HepG2 (cell line): ENCODE results near the gene DIP2C. TPM values are rescaled to one million over a fixed set of nuclear protein-coding genes. Genes with fewer than 3 reads are reported as not detected.

Source experiments
- ATAC-seq: fragments of 200-7000 bp; cut with Tn5 transposase; 3 replicates; pipeline ENCODE4 v1.9.1; 2020; ENCODE audit warnings: mild to moderate bottlenecking, moderate library complexity
- BruUV-seq: library from RNA; stranded (reverse); fragments of 400-500 nt; replicated peaks from 2 replicates; lab custom pipeline; 2021; lab: Mats Ljungman, UMichigan
- CTCF ChIA-PET: fragments of 300-600 bp; formaldehyde crosslinking; extraction: SDS; loops from one replicate; lab custom pipeline; 2021; ENCODE audit warnings: low total read pairs, inconsistent platforms, low intra/inter-chr PET ratio; lab: Yijun Ruan, JAX
- POLR2A ChIA-PET: fragments of 350-600 bp; sonication (Branson Sonifier 250); formaldehyde crosslinking; loops from one replicate; lab custom pipeline; 2020; ENCODE audit warnings: antibody characterized with exemption, inconsistent platforms; lab: Yijun Ruan, JAX
- DNase-seq: peaks from one replicate; pipeline ENCODE4 v3.0.0-alpha.2; 2015; ENCODE audit warnings: low spot score
- FAIRE-seq: peaks from 3 replicates; lab custom pipeline; 2011; peaks lifted over from hg19 to GRCh38; lab: Jason Lieb, UNC
- H2AFZ ChIP-seq: one replicate; pipeline ENCODE4 v1.6.1; 2011; ENCODE audit warnings: low read length, inconsistent platforms
- H3K27ac ChIP-seq: fragments of 300-600 bp; 3 replicates; pipeline ENCODE4 v1.8.0; 2011; ENCODE audit warnings: mixed run types, mild to moderate bottlenecking, mixed read lengths, low read length, inconsistent platforms; ENCODE audit not compliant: insufficient read depth; ENCODE audit errors: extremely low read length
- H3K27me3 ChIP-seq, 2 experiments: fragments of 200-600 bp in 1 of 2; 2 replicates in 1 of 2; 3 replicates in 1 of 2; pipeline versions ENCODE4 v1.6.0 to v1.8.0; 2011; ENCODE audit warnings: low read length in 2 of 2, mild to moderate bottlenecking in 2 of 2, moderate library complexity in 2 of 2, inconsistent platforms in 1 of 2; ENCODE audit not compliant: insufficient read depth in 2 of 2, control insufficient read depth in 1 of 2
- H3K36me3 ChIP-seq, 2 experiments: fragments of 200-600 bp in 1 of 2; replicated peaks in 1 of 2; 2 replicates in 1 of 2; 3 replicates in 1 of 2; pipeline versions ENCODE4 v1.5.1 to v1.8.0; 2011; ENCODE audit warnings: low read length in 2 of 2, inconsistent platforms in 1 of 2; ENCODE audit not compliant: insufficient read depth in 2 of 2, control insufficient read depth in 1 of 2
- H3K4me1 ChIP-seq: 2 replicates; pipeline ENCODE4 v1.5.1; 2012; ENCODE audit warnings: low read length, inconsistent platforms; ENCODE audit not compliant: insufficient read depth
- H3K4me2 ChIP-seq: 2 replicates; pipeline ENCODE4 v1.6.0; 2011; ENCODE audit warnings: low read depth, low read length, inconsistent platforms
- H3K4me3 ChIP-seq, 3 experiments: fragments of 200-600 bp in 1 of 3; sonication (generic), shearing (Covaris generic) in 1 of 3; replicated peaks in 1 of 3; 2 replicates each; pipeline ENCODE4 v1.5.1; 2011 to 2016; ENCODE audit warnings: low read length in 3 of 3, inconsistent platforms in 2 of 3, low read depth in 2 of 3, mild to moderate bottlenecking in 2 of 3, control low read depth in 1 of 3, mixed read lengths in 1 of 3; ENCODE audit not compliant: insufficient read depth in 1 of 3
- H3K79me2 ChIP-seq: one replicate; pipeline ENCODE4 v1.6.1; 2011; ENCODE audit warnings: low read length, inconsistent platforms; ENCODE audit not compliant: insufficient read depth
- H3K9ac ChIP-seq: 2 replicates; pipeline ENCODE4 v1.6.0; 2011; ENCODE audit warnings: mild to moderate bottlenecking, low read depth, low read length, inconsistent platforms; ENCODE audit not compliant: insufficient read depth
- H3K9me3 ChIP-seq: 2 replicates; pipeline ENCODE4 v1.5.1; 2012; ENCODE audit warnings: mild to moderate bottlenecking, low read length
- H4K20me1 ChIP-seq: 2 replicates; pipeline ENCODE4 v1.6.0; 2011; ENCODE audit warnings: inconsistent platforms, mild to moderate bottlenecking, low read length, moderate library complexity; ENCODE audit not compliant: insufficient read depth
- NFRKB ChIP-seq: fragments of 450-650 bp; IDR thresholded peaks from 2 replicates; pipeline ENCODE4 v1.6.1; 2017
- SALL1 ChIP-seq: sonication (generic); formaldehyde crosslinking; IDR thresholded peaks from 2 replicates; pipeline ENCODE4 v1.8.0; 2022; ENCODE audit warnings: mild to moderate bottlenecking, missing genetic modification reagents
- TEAD3 ChIP-seq: optimal IDR thresholded peaks from 2 replicates; pipeline ENCODE3; 2016; ENCODE audit warnings: borderline replicate concordance
- ZNF773 ChIP-seq: sonication (generic); formaldehyde crosslinking; IDR thresholded peaks from 2 replicates; pipeline ENCODE4 v1.4.0; 2020; ENCODE audit warnings: missing genetic modification reagents, borderline replicate concordance
- WGBS: methylation state at CpG from one replicate; pipeline ENCODE4 v1.1.6; 2017; ENCODE audit warnings: low lambda C conversion rate; 5-methylcytosine and 5-hydroxymethylcytosine counted together
- in situ Hi-C: cut with HindIII; loops from 2 replicates; pipeline ENCODE4 v1.10.0; 2017; ENCODE audit warnings: low pct_unique_long_range_greater_than_20kb; ENCODE audit not compliant: extremely low pct_ligation_motif_present
- intact Hi-C: fragments of 100-400 bp; cut with micrococcal nuclease; formaldehyde crosslinking; loops from one replicate; pipeline ENCODE4 v1.10.0; 2022; ENCODE audit not compliant: unreplicated experiment
- polyA plus RNA-seq, 8 experiments: library from polyadenylated mRNA; depleted of rRNA in 3 of 8; stranded (reverse) in 7 of 8; unstranded in 1 of 8; fragments of >200 nt; fragmentation: Illumina TruSeq in 4 of 8; extraction: Trizol in 4 of 8; gene quantifications; 2 replicates each; pipeline versions ENCODE4 v1.2.1 to v1.2.3, GENCODE V29; 2011 to 2016; ENCODE audit warnings: low read depth in 4 of 8, missing spikeins in 1 of 8, mixed read lengths in 1 of 8; ENCODE audit not compliant: insufficient read depth in 1 of 8
- total RNA-seq, 5 experiments: library from RNA; depleted of rRNA; stranded (reverse); fragments of >200 nt; fragmentation: Illumina TruSeq; extraction: Trizol; gene quantifications; 2 replicates each; pipeline ENCODE4 v1.2.3, GENCODE V29; 2016; ENCODE audit warnings: low read depth in 1 of 5
- TF ChIP-seq, protein P1 (sequence below): sonication (generic); formaldehyde crosslinking; IDR thresholded peaks from 2 replicates; pipeline ENCODE4 v1.4.0; 2020; ENCODE audit warnings: missing genetic modification reagents, borderline replicate concordance
- TF ChIP-seq, protein P2 (sequence below): fragments of 450-650 bp; IDR thresholded peaks from 2 replicates; pipeline ENCODE4 v1.6.1; 2016
- TF ChIP-seq, protein P3 (sequence below): sonication (generic); formaldehyde crosslinking; IDR thresholded peaks from 2 replicates; pipeline ENCODE4 v1.4.0; 2020; ENCODE audit warnings: mild to moderate bottlenecking, missing genetic modification reagents

DIP2C gene
- total and polyA plus RNA-seq, 2 of the 13 experiments (the other 11 are each of a cell fraction or from before 2014, with no cell fraction given), result 2.2 to 2.7 TPM

DNA sequence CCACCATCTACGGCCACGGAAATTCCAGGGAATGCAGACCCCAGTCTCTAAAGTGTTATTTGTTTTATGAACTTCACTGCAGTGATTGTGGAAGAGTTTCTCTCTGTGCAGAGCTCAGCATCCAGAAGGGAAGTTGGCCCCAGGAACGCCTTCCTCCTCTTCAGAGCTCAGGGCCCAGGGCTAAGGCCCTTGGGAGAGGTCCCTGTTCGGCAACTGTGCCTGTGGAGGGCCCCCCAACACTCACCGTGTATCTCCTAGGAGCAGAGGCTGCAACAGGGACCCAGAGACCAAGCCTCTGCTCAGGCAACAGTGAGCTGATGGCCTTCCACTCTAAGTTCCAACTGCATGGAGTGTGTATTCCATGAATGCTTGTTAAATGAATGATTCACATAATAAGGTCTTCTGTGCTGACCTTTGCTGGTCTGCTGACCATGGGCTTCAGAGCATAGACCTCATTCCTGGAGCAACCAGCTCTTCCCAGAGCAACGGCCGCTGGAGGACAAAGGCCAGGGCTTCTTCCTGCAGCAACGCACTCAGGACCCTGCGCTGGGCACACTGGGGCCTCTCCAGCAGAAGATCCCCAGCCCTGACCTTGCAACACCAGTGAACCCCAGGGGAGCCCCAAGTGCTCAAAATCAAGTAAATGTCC, 7.7 kb downstream of the DIP2C start (continued):
- TF ChIP-seq, protein P1, sequence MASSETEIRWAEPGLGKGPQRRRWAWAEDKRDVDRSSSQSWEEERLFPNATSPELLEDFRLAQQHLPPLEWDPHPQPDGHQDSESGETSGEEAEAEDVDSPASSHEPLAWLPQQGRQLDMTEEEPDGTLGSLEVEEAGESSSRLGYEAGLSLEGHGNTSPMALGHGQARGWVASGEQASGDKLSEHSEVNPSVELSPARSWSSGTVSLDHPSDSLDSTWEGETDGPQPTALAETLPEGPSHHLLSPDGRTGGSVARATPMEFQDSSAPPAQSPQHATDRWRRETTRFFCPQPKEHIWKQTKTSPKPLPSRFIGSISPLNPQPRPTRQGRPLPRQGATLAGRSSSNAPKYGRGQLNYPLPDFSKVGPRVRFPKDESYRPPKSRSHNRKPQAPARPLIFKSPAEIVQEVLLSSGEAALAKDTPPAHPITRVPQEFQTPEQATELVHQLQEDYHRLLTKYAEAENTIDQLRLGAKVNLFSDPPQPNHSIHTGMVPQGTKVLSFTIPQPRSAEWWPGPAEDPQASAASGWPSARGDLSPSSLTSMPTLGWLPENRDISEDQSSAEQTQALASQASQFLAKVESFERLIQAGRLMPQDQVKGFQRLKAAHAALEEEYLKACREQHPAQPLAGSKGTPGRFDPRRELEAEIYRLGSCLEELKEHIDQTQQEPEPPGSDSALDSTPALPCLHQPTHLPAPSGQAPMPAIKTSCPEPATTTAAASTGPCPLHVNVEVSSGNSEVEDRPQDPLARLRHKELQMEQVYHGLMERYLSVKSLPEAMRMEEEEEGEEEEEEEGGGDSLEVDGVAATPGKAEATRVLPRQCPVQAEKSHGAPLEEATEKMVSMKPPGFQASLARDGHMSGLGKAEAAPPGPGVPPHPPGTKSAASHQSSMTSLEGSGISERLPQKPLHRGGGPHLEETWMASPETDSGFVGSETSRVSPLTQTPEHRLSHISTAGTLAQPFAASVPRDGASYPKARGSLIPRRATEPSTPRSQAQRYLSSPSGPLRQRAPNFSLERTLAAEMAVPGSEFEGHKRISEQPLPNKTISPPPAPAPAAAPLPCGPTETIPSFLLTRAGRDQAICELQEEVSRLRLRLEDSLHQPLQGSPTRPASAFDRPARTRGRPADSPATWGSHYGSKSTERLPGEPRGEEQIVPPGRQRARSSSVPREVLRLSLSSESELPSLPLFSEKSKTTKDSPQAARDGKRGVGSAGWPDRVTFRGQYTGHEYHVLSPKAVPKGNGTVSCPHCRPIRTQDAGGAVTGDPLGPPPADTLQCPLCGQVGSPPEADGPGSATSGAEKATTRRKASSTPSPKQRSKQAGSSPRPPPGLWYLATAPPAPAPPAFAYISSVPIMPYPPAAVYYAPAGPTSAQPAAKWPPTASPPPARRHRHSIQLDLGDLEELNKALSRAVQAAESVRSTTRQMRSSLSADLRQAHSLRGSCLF (CRISPR knock-in tag), result no peak
- TF ChIP-seq SALL1 (CRISPR knock-in tag) (peak; percentile 63), TEAD3 (CRISPR knock-in tag) (peak; percentile 18)

DNA sequence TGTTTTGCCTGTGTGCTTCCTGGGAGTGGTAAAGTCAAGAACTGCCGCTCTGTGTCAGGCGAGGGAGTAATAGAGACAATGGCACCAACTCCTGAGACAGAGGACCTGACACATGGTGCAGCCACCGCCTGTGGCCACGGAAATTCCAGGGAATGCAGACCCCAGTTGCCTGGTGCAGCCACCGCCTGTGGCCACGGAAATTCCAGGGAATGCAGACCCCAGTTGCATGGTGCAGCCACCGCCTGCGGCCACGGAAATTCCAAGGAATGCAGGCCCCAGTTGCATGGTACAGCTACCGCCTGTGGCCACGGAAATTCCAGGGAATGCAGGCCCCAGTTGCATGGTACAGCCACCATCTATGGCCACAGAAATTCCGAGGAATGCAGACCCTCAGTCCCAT, 8.7 kb downstream of the DIP2C start:
- H3K4me1 ChIP-seq, result peaks cover 12% of the 10 kb centered on the region
- 80% methylated on average over 7 of the region's 12 CpGs for WGBS
- no peak for ATAC-seq
- in situ Hi-C loops (no loop called here), intact Hi-C loops (no loop called here)
- BruUV-seq, result no TSS peak
- H4K20me1 ChIP-seq, result peaks cover 7% of the 10 kb centered on the region; the same call in 1 of the 2 replicates
- no peak for FAIRE-seq
- no peaks in the 10 kb centered on the region for H3K9me3 ChIP-seq
- H3K27me3 ChIP-seq, result no peaks in the 10 kb centered on the region
- peaks cover 13% of the 10 kb centered on the region for H3K79me2 ChIP-seq
- H3K9ac ChIP-seq, result no peak overlapping the region
- H2AFZ ChIP-seq, result no peak overlapping the region
- no peak for DNase-seq
- no peak overlapping the region for H3K4me3 ChIP-seq
- ChIA-PET POLR2A (no interaction called here), CTCF (no interaction called here)
- no peaks in the 10 kb centered on the region for H3K36me3 ChIP-seq
- no peak overlapping the region for H3K27ac ChIP-seq
- no peak overlapping the region for H3K4me2 ChIP-seq
- TF ChIP-seq, protein P2, sequence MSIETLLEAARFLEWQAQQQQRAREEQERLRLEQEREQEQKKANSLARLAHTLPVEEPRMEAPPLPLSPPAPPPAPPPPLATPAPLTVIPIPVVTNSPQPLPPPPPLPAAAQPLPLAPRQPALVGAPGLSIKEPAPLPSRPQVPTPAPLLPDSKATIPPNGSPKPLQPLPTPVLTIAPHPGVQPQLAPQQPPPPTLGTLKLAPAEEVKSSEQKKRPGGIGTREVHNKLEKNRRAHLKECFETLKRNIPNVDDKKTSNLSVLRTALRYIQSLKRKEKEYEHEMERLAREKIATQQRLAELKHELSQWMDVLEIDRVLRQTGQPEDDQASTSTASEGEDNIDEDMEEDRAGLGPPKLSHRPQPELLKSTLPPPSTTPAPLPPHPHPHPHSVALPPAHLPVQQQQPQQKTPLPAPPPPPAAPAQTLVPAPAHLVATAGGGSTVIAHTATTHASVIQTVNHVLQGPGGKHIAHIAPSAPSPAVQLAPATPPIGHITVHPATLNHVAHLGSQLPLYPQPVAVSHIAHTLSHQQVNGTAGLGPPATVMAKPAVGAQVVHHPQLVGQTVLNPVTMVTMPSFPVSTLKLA, result no peak
- TF ChIP-seq NFRKB (no peak), ZNF773 (CRISPR knock-in tag) (no peak)
- TF ChIP-seq, protein P3, sequence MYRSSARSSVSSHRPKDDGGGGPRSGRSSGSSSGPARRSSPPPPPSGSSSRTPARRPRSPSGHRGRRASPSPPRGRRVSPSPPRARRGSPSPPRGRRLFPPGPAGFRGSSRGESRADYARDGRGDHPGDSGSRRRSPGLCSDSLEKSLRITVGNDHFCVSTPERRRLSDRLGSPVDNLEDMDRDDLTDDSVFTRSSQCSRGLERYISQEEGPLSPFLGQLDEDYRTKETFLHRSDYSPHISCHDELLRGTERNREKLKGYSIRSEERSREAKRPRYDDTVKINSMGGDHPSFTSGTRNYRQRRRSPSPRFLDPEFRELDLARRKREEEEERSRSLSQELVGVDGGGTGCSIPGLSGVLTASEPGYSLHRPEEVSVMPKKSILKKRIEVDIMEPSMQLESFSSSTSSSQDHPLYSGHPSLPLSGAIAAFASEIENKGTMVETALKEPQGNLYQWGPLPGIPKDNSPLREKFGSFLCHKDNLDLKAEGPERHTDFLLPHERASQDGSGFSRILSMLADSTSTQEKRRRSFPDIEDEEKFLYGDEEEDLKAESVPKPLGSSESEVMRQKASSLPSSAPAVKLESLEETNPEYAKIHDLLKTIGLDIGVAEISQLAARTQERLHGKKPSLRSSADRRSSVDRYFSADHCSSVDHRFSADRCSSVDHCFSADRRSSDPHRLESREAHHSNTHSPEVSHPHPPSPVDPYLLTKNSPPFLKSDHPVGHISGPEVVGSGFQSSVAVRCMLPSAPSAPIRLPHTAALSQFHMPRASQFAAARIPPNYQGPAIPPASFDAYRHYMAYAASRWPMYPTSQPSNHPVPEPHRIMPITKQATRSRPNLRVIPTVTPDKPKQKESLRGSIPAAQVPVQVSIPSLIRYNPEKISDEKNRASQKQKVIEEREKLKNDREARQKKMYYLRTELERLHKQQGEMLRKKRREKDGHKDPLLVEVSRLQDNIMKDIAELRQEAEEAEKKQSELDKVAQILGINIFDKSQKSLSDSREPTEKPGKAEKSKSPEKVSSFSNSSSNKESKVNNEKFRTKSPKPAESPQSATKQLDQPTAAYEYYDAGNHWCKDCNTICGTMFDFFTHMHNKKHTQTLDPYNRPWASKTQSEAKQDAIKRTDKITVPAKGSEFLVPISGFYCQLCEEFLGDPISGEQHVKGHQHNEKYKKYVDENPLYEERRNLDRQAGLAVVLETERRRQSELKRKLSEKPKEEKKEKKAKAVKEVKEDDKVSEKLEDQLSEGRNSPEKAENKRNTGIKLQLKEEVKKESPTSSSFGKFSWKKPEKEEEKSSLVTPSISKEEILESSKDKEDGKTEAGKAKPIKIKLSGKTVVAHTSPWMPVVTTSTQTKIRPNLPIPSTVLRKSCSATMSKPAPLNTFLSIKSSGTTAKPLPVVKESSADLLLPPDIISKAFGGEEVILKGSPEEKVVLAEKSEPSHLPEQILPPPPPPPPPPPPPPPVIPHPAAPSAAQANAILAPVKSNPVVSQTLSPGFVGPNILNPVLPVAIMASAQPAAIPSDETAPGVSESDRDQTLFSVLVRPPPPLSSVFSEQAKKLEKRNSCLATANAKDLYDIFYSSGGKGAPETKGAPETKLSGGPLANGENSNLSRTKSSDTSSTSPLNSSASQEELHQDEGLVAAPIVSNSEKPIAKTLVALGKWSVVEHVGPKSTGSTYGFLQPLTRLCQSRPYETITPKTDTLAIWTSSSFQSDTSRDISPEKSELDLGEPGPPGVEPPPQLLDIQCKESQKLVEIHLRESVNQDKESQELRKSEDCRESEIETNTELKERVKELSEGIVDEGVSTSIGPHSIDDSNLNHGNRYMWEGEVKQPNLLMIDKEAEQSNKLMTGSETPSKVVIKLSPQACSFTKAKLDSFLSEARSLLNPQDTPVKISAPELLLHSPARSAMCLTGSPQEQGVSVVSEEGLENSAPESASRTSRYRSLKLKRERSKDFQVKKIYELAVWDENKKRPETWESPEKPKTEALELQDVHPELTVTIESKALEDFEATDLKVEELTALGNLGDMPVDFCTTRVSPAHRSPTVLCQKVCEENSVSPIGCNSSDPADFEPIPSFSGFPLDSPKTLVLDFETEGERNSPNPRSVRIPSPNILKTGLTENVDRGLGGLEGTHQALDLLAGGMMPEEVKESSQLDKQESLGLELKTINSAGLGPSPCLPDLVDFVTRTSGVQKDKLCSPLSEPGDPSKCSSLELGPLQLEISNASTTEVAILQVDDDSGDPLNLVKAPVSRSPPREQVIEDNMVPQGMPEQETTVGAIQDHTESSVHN (CRISPR knock-in tag), result no peak
